WTC11 (cell line): ENCODE measurements around the gene UGT2A1.

ENCODE experiments used
- ESRRA ChIP-seq: sonication (generic); formaldehyde crosslinking; IDR thresholded peaks from 2 replicates; pipeline ENCODE4 v1.8.1; 2022; ENCODE audit warnings: mild to moderate bottlenecking, missing genetic modification reagents, borderline replicate concordance
- ETV6 ChIP-seq: sonication (generic); formaldehyde crosslinking; IDR thresholded peaks from 2 replicates; pipeline ENCODE4 v1.8.1; 2022; ENCODE audit warnings: mild to moderate bottlenecking, missing genetic modification reagents
- FOXJ3 ChIP-seq: sonication (generic); formaldehyde crosslinking; IDR thresholded peaks from 2 replicates; pipeline ENCODE4 v1.9.0; 2021; ENCODE audit warnings: missing genetic modification reagents, mild to moderate bottlenecking, borderline replicate concordance
- TP53 ChIP-seq: sonication (generic); formaldehyde crosslinking; IDR thresholded peaks from 2 replicates; pipeline ENCODE4 v1.8.1; 2023; ENCODE audit warnings: mild to moderate bottlenecking, missing genetic modification reagents
- ZNF263 ChIP-seq: sonication (generic); formaldehyde crosslinking; IDR thresholded peaks from 2 replicates; pipeline ENCODE4 v1.8.1; 2022; ENCODE audit warnings: low read depth, mild to moderate bottlenecking, moderate library complexity, missing genetic modification reagents
- TF ChIP-seq, protein P1 (sequence below): sonication (generic); formaldehyde crosslinking; IDR thresholded peaks from 2 replicates; pipeline ENCODE4 v1.8.1; 2023; ENCODE audit warnings: mild to moderate bottlenecking, missing genetic modification reagents, borderline replicate concordance
- TF ChIP-seq, protein P2 (sequence below): fragments of 200-600 bp; IDR thresholded peaks from 2 replicates; pipeline ENCODE4 v1.8.0; 2022; ENCODE audit warnings: antibody characterized with exemption

DNA sequence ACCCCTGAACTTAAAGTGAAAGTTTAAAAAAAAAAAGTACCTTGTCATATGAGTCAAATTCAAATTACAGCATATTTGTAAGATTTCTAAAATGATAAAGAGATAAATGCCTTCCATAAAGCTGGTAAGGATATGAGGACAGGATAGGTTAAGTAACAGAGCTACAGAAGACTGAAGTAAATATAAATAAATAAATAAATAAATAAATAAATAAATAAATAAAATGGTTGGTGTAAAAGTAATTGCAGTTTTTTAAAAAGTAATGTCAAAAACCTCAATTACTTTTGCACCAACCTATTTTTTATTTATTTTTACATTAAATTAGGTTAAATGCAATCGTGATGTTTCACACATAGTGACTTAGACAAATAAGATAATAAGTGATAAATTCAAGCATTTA is 75.8 kb downstream of the UGT2A1 start:
- TF ChIP-seq, protein P1, sequence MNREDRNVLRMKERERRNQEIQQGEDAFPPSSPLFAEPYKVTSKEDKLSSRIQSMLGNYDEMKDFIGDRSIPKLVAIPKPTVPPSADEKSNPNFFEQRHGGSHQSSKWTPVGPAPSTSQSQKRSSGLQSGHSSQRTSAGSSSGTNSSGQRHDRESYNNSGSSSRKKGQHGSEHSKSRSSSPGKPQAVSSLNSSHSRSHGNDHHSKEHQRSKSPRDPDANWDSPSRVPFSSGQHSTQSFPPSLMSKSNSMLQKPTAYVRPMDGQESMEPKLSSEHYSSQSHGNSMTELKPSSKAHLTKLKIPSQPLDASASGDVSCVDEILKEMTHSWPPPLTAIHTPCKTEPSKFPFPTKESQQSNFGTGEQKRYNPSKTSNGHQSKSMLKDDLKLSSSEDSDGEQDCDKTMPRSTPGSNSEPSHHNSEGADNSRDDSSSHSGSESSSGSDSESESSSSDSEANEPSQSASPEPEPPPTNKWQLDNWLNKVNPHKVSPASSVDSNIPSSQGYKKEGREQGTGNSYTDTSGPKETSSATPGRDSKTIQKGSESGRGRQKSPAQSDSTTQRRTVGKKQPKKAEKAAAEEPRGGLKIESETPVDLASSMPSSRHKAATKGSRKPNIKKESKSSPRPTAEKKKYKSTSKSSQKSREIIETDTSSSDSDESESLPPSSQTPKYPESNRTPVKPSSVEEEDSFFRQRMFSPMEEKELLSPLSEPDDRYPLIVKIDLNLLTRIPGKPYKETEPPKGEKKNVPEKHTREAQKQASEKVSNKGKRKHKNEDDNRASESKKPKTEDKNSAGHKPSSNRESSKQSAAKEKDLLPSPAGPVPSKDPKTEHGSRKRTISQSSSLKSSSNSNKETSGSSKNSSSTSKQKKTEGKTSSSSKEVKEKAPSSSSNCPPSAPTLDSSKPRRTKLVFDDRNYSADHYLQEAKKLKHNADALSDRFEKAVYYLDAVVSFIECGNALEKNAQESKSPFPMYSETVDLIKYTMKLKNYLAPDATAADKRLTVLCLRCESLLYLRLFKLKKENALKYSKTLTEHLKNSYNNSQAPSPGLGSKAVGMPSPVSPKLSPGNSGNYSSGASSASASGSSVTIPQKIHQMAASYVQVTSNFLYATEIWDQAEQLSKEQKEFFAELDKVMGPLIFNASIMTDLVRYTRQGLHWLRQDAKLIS (CRISPR knock-in tag) = no peak
- TF ChIP-seq ZNF263 (CRISPR knock-in tag) (no peak), TP53 (CRISPR knock-in tag) (no peak), ESRRA (CRISPR knock-in tag) (no peak), ETV6 (CRISPR knock-in tag) (no peak), FOXJ3 (CRISPR knock-in tag) (no peak)
- TF ChIP-seq, protein P2, sequence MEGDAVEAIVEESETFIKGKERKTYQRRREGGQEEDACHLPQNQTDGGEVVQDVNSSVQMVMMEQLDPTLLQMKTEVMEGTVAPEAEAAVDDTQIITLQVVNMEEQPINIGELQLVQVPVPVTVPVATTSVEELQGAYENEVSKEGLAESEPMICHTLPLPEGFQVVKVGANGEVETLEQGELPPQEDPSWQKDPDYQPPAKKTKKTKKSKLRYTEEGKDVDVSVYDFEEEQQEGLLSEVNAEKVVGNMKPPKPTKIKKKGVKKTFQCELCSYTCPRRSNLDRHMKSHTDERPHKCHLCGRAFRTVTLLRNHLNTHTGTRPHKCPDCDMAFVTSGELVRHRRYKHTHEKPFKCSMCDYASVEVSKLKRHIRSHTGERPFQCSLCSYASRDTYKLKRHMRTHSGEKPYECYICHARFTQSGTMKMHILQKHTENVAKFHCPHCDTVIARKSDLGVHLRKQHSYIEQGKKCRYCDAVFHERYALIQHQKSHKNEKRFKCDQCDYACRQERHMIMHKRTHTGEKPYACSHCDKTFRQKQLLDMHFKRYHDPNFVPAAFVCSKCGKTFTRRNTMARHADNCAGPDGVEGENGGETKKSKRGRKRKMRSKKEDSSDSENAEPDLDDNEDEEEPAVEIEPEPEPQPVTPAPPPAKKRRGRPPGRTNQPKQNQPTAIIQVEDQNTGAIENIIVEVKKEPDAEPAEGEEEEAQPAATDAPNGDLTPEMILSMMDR = no peak
